GM10847 (cell line): ENCODE data around the gene MARVELD2.

Experiments
- POLR2A ChIP-seq: IDR thresholded peaks from 2 replicates; pipeline ENCODE4 v1.6.1; 2011; ENCODE audit not compliant: insufficient read length; ENCODE audit errors: extremely low read depth

Gene MARVELD2

GRCh38 chr5:69492923-69493395 lies 78.0 kb downstream of the MARVELD2 start:
- no peak for TF ChIP-seq POLR2A

- no peak for TF ChIP-seq POLR2A
These were observed 78.6 kb downstream of the MARVELD2 start for GRCh38 chr5:69493396-69494133.
